PFSK-1 (cell line): Measurements from ENCODE around the gene RAMP2.

Experiments used
- POLR2AphosphoS5 ChIP-seq: IDR thresholded peaks from 2 replicates; pipeline ENCODE4 v1.6.1; 2012; ENCODE audit warnings: low read depth, mild to moderate bottlenecking, control low read depth, low read length, moderate library complexity
- REST ChIP-seq, 2 experiments: IDR thresholded peaks; 2 replicates each; pipeline versions ENCODE4 v1.6.1 to v1.8.0; 2011 to 2012; ENCODE audit warnings: low read depth in 2 of 2, low read length in 2 of 2, control low read depth in 1 of 2, inconsistent platforms in 1 of 2, mild to moderate bottlenecking in 1 of 2, moderate library complexity in 1 of 2; ENCODE audit not compliant: insufficient read depth in 1 of 2
- SIN3A ChIP-seq: IDR thresholded peaks from 2 replicates; pipeline ENCODE4 v1.6.1; 2012; ENCODE audit warnings: mild to moderate bottlenecking, low read length, moderate library complexity, borderline replicate concordance; ENCODE audit not compliant: insufficient read depth
- TAF1 ChIP-seq: IDR thresholded peaks from 2 replicates; pipeline ENCODE4 v1.6.1; 2012; ENCODE audit warnings: low read length, control low read depth, borderline replicate concordance; ENCODE audit not compliant: insufficient read depth

DNA sequence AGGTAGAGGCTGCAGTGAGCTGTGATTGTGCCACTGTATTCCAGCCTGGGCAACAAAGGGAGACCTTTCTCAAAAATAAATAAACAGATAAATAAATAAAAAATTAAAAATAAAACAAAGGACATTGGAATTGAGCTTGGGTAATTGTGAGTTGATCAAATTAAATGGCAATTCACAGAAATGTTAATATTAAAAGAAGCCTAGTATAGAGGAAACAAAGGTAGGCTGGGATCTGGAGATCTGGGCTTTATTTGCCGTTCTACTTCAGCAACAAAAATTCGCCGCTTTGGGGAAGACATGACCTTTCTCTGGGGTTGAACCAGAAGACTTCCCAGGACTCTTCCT, 11.9 kb downstream of the RAMP2 start:
- no peak for TF ChIP-seq POLR2AphosphoS5
- TF ChIP-seq REST (IDR thresholded peaks at IDR 0.05; ENCODE audit: insufficient read depth in 1 of 2, low read depth in 2 of 2, low read length in 2 of 2) = no peak
- no peak for TF ChIP-seq TAF1
- TF ChIP-seq SIN3A = no peak
